ENCODE measurements around the gene VWA3B. TPM values are rescaled to one million over a fixed set of nuclear protein-coding genes. Genes with fewer than 3 reads are reported as not detected.

The VWA3B gene
- total RNA-seq (10 to 100 TPM; 17.8 to 29.2 TPM), polyA plus RNA-seq (1 to 10 TPM; 3.5 to 4.6 TPM)
- long read RNA-seq, donor 1, result 0 reads
- long read RNA-seq, donor 2, result 0 reads
- long read RNA-seq, donor 3, result 0 reads
- long read RNA-seq, donor 4, result 0 reads
- long read RNA-seq, donor 5, result 0 reads

DNA sequence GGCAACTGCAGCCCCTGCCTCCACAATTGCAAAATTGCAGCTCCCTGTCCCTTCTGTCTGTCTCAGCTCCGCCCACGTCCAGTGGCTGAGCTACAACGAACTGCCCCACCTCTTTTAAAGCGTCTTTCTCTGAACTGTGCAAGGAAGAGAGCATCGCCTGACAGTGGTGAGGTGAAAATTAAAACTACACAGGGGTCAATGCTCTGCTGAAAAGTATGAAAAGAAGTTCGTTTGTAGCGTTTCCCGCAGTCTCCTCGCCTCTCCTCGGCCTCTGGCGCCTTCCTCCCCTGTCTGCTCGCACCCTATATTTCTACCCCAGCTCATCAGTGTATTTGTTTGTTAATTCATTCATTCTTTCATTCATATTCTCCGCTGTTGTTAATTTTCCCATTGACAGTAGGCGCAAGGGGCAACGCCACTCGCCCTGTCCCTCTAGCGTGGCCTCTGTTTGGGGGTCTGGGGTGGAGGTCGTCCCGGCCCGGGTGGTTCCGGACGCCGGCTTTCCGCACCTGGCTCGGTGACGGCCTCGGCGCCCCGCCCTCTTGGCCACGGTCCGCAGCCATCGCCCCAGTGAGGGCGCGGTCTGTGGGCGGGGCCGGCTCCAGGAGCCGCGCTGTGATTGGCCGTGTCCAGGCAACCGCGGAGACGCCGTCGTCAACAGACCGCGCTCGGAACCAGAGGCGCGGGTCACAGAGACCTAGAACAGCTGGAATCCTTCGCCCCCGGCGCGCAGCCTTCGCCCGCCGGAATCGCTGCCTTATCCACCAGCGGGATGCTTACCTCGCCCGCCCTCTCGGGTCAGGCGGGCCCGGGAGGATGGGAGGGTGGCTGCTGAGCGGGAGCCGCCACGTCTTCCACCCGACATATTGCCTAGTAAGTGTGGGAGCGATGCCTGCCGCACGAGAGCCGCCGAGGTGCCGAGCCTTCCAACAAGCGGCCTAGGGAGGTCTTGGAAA, at the start of gene VWA3B:
Gene VWA3B (plus strand): TSS at position 677 of the 956 bp plus-strand sequence. CDS start 5,926 bp downstream, outside the sequence.
- Histone ChIP-seq H3K36me3 (ENCODE audit: control insufficient read depth in 4 of 4, insufficient read depth in 4 of 4, low read length in 4 of 4) (no peaks in the 10 kb centered on the region), H3K27ac (ENCODE audit: low read depth in 1 of 2, low read length in 1 of 2) (no peak within 1 kb of the TSS), H3K9ac (ENCODE audit: insufficient read depth in 1 of 2, low read length in 2 of 2) (peak within 1 kb of the TSS; percentile 53 to 56), H3K27me3 (ENCODE audit: control insufficient read depth in 3 of 3, insufficient read depth in 3 of 3, low read length in 2 of 3) (peaks cover 0 to 16% (median 8%) of the 10 kb centered on the region in 3 donors), H3K9me3 (ENCODE audit: control insufficient read depth in 4 of 4, insufficient read depth in 3 of 4, low read length in 3 of 4) (peaks cover 0 to 9% (median 0%) of the 10 kb centered on the region in 4 donors), H3K4me3 (peak within 1 kb of the TSS; percentile 3), H3K4me1 (ENCODE audit: control insufficient read depth in 5 of 5, insufficient read depth in 5 of 5, low read length in 5 of 5) (peaks cover 0 to 12% (median 8%) of the 10 kb centered on the region in 5 donors)
- ATAC-seq (ENCODE audit: insufficient read depth, low FRiP score) (peak; percentile 90), DNase-seq (peak; percentile 75 to 81 (median 80))
- no peak for TF ChIP-seq CTCF (IDR thresholded peaks at IDR 0.05; ENCODE audit: control extremely low read depth, extremely low read depth)
- WGBS, 2 donors, result 2 to 3% methylated on average over 74 of the region's 74 CpGs

DNA sequence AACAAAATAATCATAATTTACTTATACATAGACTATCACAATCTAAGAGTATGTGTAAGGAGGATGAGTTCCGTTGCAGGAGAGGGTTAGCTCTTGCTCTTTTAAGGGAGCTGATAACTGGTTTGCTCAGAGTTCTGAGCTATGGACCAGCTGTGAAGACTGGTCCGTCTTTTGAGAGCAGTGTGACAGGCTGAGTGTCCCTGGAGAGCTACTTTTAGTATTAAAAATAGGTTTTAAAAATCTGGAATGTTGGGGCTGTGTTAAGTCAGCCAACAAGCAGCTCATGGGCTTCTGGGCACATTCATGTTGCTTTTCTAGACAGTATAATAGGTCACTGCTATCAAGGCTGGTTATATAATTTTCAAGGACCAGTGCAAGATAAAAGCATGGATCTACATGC, 49.8 kb upstream of the VWA3B start:
- ATAC-seq (ENCODE audit: insufficient read depth, low FRiP score), result no peak
- Histone ChIP-seq H3K4me1 (ENCODE audit: control insufficient read depth in 5 of 5, insufficient read depth in 5 of 5, low read length in 5 of 5) (peaks cover 0 to 6% (median 0%) of the 10 kb centered on the region in 5 donors), H3K27ac (ENCODE audit: low read depth in 1 of 2, low read length in 1 of 2) (no peak overlapping the region), H3K4me3 (no peak overlapping the region), H3K9ac (ENCODE audit: insufficient read depth in 1 of 2, low read length in 2 of 2) (no peak overlapping the region), H3K27me3 (ENCODE audit: control insufficient read depth in 3 of 3, insufficient read depth in 3 of 3, low read length in 2 of 3) (peaks cover 0 to 3% (median 2%) of the 10 kb centered on the region in 3 donors), H3K9me3 (ENCODE audit: control insufficient read depth in 4 of 4, insufficient read depth in 3 of 4, low read length in 3 of 4) (peaks cover 0 to 2% (median 0%) of the 10 kb centered on the region in 4 donors), H3K36me3 (ENCODE audit: control insufficient read depth in 4 of 4, insufficient read depth in 4 of 4, low read length in 4 of 4) (no peaks in the 10 kb centered on the region)
- WGBS, 2 donors, result 59 to 87% methylated on average over 2 of the region's 2 CpGs
- TF ChIP-seq CTCF (IDR thresholded peaks at IDR 0.05; ENCODE audit: control extremely low read depth, extremely low read depth), result no peak
- DNase-seq, result no peak

- H3K27me3 ChIP-seq (ENCODE audit: control insufficient read depth in 3 of 3, insufficient read depth in 3 of 3, low read length in 2 of 3), result peaks cover 0 to 3% (median 2%) of the 10 kb centered on the region in 3 donors
- H3K9ac ChIP-seq (ENCODE audit: insufficient read depth in 1 of 2, low read length in 2 of 2), result no peak overlapping the region
- ATAC-seq (ENCODE audit: insufficient read depth, low FRiP score) (no peak), DNase-seq (peak in 2 of 3 donors; percentile 17 to 43)
- 83 to 87% methylated on average over 2 of the region's 2 CpGs for WGBS, 2 donors
- TF ChIP-seq CTCF (IDR thresholded peaks at IDR 0.05; ENCODE audit: control extremely low read depth, extremely low read depth), result no peak
- peaks cover 0 to 6% (median 0%) of the 10 kb centered on the region in 5 donors for H3K4me1 ChIP-seq (ENCODE audit: control insufficient read depth in 5 of 5, insufficient read depth in 5 of 5, low read length in 5 of 5)
- no peak overlapping the region for H3K4me3 ChIP-seq
- H3K9me3 ChIP-seq (ENCODE audit: control insufficient read depth in 4 of 4, insufficient read depth in 3 of 4, low read length in 3 of 4), result peaks cover 0 to 2% (median 0%) of the 10 kb centered on the region in 4 donors
- no peaks in the 10 kb centered on the region for H3K36me3 ChIP-seq (ENCODE audit: control insufficient read depth in 4 of 4, insufficient read depth in 4 of 4, low read length in 4 of 4)
- no peak overlapping the region for H3K27ac ChIP-seq (ENCODE audit: low read depth in 1 of 2, low read length in 1 of 2)
Observed at GRCh38 chr2:98037666-98038336, 49.2 kb upstream of the VWA3B start.
